ENCODE data around the gene URI1.

The URI1 gene

DNA sequence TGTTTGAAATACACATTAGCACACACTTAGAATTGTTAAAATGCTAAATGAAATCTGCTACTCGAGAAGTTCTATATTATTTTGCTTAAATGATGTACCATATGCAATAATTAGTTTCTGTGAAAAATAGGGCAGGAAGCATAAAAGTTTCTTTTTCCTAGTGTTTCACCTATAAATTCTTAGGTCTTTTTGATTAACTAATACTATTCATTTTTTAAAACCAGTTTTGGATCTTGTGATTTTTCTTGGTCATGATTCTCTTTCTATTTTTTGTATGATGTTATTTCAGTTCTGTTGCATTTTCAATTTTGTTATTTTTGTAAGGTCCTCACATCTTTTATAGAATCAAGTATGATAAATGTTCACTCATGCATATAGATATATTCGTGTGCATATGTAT lies 66.1 kb downstream of the URI1 start:
- DNase-seq (ENCODE audit: low read depth) = no peak
- no peak overlapping the region for H3K4me3 ChIP-seq (ENCODE audit: low read length)
- TF ChIP-seq, protein P1, sequence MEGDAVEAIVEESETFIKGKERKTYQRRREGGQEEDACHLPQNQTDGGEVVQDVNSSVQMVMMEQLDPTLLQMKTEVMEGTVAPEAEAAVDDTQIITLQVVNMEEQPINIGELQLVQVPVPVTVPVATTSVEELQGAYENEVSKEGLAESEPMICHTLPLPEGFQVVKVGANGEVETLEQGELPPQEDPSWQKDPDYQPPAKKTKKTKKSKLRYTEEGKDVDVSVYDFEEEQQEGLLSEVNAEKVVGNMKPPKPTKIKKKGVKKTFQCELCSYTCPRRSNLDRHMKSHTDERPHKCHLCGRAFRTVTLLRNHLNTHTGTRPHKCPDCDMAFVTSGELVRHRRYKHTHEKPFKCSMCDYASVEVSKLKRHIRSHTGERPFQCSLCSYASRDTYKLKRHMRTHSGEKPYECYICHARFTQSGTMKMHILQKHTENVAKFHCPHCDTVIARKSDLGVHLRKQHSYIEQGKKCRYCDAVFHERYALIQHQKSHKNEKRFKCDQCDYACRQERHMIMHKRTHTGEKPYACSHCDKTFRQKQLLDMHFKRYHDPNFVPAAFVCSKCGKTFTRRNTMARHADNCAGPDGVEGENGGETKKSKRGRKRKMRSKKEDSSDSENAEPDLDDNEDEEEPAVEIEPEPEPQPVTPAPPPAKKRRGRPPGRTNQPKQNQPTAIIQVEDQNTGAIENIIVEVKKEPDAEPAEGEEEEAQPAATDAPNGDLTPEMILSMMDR (conservative IDR thresholded peaks at IDR 0.05; ENCODE audit: low read length) = no peak

GRCh38 chr19:30009013-30009412 lies 67.0 kb downstream of the URI1 start:
- H3K4me3 ChIP-seq (ENCODE audit: low read length) = no peak overlapping the region
- no peak for DNase-seq (ENCODE audit: low read depth)
- TF ChIP-seq, protein P1 (conservative IDR thresholded peaks at IDR 0.05; ENCODE audit: low read length) = no peak

DNA sequence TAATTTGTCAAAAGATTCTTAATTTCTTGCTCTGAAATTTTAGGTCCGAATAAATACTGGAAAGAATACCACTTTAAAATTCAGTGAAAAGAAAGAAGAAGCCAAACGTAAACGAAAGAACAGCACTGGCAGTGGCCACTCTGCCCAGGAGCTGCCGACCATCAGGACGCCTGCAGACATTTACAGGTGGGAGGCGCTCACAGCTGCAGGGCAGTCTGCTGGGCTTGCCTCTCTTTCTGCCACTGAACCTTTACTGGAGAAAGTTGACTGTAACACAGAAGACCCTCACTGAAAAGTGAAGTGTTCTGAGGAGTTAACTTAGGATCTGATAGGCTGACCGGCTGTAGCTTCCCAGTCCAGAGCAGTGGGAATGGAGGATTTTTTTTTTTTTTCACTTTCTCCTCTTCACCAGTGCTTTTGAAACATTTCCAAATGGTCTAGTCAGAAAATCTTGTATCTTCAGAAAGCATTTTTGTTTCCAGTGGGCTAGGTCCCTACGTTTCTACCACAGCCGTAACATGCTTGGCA lies 69.1 kb downstream of the URI1 start:
- peak overlapping the region; percentile 7 for H3K4me3 ChIP-seq (ENCODE audit: low read length)
- TF ChIP-seq, protein P1 (conservative IDR thresholded peaks at IDR 0.05; ENCODE audit: low read length) = no peak; the same call in 1 of the 2 replicates
- DNase-seq (ENCODE audit: low read depth) = peak; percentile 3

- no peak overlapping the region for H3K4me3 ChIP-seq (ENCODE audit: low read length)
- DNase-seq (ENCODE audit: low read depth) = no peak
- TF ChIP-seq, protein P1 (conservative IDR thresholded peaks at IDR 0.05; ENCODE audit: low read length) = no peak
Observed at GRCh38 chr19:30014770-30015169, 72.7 kb downstream of the URI1 start.

- DNase-seq (ENCODE audit: low read depth) = no peak
- no peak overlapping the region for H3K4me3 ChIP-seq (ENCODE audit: low read length)
- TF ChIP-seq, protein P1 (conservative IDR thresholded peaks at IDR 0.05; ENCODE audit: low read length) = no peak
Observed at GRCh38 chr19:30017172-30017571, 75.1 kb downstream of the URI1 start.

GRCh38 chr19:30020189-30020588 lies 78.2 kb downstream of the URI1 start:
- TF ChIP-seq, protein P1 (conservative IDR thresholded peaks at IDR 0.05; ENCODE audit: low read length) = no peak
- no peak for DNase-seq (ENCODE audit: low read depth)
- no peak overlapping the region for H3K4me3 ChIP-seq (ENCODE audit: low read length)

GRCh38 chr19:30022659-30023058 lies 80.6 kb downstream of the URI1 start:
- TF ChIP-seq, protein P1 (conservative IDR thresholded peaks at IDR 0.05; ENCODE audit: low read length) = no peak
- no peak for DNase-seq (ENCODE audit: low read depth)
- H3K4me3 ChIP-seq (ENCODE audit: low read length) = no peak overlapping the region

All from AG10803 (cell line).